OCI-LY3 (cell line): Measurements from ENCODE around the gene JMJD7.

Source experiments
- CTCF ChIP-seq: fragments of 200-600, 300-600 bp; sonication (generic); IDR thresholded peaks from 2 replicates; pipeline ENCODE4 v1.5.1; 2014; ENCODE audit warnings: antibody characterized with exemption, low read length, low read depth
- EZH2phosphoT487 ChIP-seq: fragments of 200-600 bp; shearing (Covaris generic); IDR thresholded peaks from 2 replicates; pipeline ENCODE4 v1.6.1; 2018; ENCODE audit warnings: antibody characterized with exemption, mixed run types, low read depth

GRCh38 chr15:41827880-41828806 lies at the start of gene JMJD7:
- TF ChIP-seq CTCF (no peak), EZH2phosphoT487 (no peak)
